Lower leg skin (tissue), 3 donors: Measurements from ENCODE around the gene C1orf87.

Experiments used
- POLR2A ChIP-seq, 2 donors: fragments of 450-650 bp; IDR thresholded peaks; one replicate each; pipeline ENCODE4 v1.6.1; 2016 to 2017; ENCODE audit warnings: antibody characterized with exemption in 2 of 2, mild to moderate bottlenecking in 1 of 2, moderate library complexity in 1 of 2
- TF ChIP-seq, protein P1 (sequence below), 3 donors: fragments of 450-650 bp; IDR thresholded peaks; one replicate each; pipeline ENCODE4 v1.5.1; 2016; ENCODE audit warnings: antibody characterized with exemption in 3 of 3, mild to moderate bottlenecking in 3 of 3, moderate library complexity in 2 of 3

GRCh38 chr1:60108196-60108595, 34.6 kb upstream of the C1orf87 start:
- no peak for TF ChIP-seq POLR2A (IDR thresholded peaks at IDR 0.05)
- TF ChIP-seq, protein P1, sequence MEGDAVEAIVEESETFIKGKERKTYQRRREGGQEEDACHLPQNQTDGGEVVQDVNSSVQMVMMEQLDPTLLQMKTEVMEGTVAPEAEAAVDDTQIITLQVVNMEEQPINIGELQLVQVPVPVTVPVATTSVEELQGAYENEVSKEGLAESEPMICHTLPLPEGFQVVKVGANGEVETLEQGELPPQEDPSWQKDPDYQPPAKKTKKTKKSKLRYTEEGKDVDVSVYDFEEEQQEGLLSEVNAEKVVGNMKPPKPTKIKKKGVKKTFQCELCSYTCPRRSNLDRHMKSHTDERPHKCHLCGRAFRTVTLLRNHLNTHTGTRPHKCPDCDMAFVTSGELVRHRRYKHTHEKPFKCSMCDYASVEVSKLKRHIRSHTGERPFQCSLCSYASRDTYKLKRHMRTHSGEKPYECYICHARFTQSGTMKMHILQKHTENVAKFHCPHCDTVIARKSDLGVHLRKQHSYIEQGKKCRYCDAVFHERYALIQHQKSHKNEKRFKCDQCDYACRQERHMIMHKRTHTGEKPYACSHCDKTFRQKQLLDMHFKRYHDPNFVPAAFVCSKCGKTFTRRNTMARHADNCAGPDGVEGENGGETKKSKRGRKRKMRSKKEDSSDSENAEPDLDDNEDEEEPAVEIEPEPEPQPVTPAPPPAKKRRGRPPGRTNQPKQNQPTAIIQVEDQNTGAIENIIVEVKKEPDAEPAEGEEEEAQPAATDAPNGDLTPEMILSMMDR (IDR thresholded peaks at IDR 0.05), result no peak
